Tibial nerve (tissue), 3 donors: ENCODE data around the gene CACNB3.

Experiments
- CTCF ChIP-seq, 5 experiments: fragments of 200-600 bp in 3 of 5; fragments of 450-650 bp in 2 of 5; sonication (generic) in 3 of 5; IDR thresholded peaks; one replicate each; pipeline ENCODE4 v1.5.1; 2016 to 2019; ENCODE audit warnings: antibody characterized with exemption in 5 of 5, mild to moderate bottlenecking in 3 of 5, moderate library complexity in 2 of 5
- POLR2A ChIP-seq, 2 donors: fragments of 450-650 bp; IDR thresholded peaks; one replicate each; pipeline ENCODE4 v1.6.1; 2017; ENCODE audit warnings: antibody characterized with exemption in 2 of 2, mild to moderate bottlenecking in 2 of 2, moderate library complexity in 2 of 2

- no peak for TF ChIP-seq CTCF (IDR thresholded peaks at IDR 0.05)
- no peak for TF ChIP-seq POLR2A (IDR thresholded peaks at IDR 0.05)
Measured at GRCh38 chr12:48771588-48772112, 46.6 kb upstream of the CACNB3 start.
